Measurements from ENCODE around the gene ARPC1B.
"Not testable (repeated sequence)": the region's sequence is repeated elsewhere in the genome, so short reads cannot be mapped to it uniquely, and the experiment has no call there.

Gene ARPC1B

DNA sequence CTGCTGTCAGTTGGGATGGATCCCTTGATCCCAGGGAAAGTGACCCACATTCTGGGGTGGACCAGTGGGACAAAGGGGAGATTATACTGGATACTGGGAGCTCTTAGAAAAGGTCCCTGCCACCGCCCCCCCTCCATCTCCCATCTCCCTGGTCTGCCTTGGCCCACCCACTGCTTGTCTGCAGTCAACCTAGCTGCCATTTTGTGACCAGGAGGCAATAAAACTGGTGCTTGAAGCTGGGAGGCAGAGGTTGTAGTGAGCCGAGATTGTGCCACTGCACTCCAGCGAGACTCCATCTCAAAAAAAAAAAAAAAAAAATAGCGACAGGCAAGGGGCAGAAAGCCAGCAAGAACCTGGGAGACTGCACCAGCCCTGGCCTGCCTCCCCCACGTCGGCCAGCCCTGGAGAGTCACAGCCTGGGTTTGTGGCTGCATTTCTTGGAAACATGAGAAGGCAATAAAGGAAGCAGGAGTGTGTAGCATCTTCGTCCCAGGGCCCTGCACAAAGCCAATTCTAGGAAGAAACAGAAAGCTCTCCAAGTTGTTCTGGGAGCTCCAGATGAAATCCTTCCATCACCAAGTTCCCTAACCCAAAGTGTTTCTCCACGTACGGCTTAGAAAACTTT, 4.7 kb upstream of the ARPC1B start:
- DNase-seq, result no peak

DNA sequence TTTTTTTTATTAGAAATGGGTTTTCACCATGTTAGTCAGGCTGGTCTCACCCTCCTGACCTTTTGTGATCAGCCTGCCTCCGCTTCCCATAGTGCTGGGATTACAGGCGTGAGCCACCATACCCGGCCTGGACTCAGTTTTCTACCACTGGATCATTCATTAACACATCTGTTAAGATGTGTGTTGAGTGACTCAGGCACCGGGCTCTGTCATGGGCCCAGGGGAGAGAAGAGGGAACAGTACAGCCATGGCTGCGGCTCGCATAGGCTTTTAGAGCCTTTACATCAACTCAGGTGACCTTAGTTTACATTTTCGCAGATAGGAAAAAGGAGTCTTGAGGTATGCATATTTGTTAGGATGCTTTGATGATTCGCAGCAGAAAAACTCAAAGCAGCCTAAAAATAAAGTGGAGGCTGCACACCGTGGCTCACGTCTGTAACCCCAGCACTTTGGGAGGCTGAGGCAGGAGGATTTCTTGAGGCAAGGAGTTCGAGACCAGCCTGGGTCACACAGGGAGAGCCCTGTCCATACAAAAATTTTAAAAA, 3.1 kb upstream of the ARPC1B start:
- no peak for DNase-seq

DNA sequence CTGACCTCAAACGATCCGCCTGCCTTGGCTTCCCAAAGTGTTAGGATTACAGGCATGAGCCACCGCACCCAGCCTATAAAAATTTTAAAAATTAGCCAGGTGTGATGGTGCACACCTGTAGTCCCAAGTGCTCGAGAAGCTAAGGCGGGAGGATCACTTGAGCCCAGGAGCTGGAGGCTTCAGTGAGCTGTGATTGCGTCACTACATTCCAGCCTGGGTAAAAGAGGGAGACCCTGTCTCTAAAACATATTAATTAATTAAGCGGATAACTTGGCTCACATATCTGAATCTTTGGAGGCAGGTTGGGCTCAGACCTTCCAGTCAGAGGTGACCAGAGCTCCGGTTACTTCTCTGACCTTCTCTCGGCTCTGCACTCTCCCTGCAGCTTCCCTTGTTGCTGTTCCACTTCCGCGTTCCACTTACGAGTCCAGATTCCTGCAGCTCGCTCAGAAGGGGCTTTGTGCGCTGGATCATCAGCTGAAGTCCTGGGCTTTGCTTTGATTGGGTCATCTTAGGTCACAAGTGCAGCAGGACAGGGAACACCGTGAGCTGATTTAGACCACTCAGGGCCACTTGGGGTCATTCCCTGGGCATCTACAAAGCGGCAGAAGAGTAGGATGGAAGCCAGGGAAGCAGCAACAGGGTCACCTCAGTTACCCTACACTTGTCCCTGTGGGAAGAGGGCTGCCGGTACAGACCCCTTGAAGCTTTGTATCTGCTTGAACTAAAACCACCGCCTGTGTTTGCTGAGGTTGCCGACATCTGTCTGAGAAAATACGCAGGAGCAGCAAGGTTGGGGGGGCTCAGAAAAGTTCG, 2.0 kb upstream of the ARPC1B start:
- DNase-seq, result no peak

DNA sequence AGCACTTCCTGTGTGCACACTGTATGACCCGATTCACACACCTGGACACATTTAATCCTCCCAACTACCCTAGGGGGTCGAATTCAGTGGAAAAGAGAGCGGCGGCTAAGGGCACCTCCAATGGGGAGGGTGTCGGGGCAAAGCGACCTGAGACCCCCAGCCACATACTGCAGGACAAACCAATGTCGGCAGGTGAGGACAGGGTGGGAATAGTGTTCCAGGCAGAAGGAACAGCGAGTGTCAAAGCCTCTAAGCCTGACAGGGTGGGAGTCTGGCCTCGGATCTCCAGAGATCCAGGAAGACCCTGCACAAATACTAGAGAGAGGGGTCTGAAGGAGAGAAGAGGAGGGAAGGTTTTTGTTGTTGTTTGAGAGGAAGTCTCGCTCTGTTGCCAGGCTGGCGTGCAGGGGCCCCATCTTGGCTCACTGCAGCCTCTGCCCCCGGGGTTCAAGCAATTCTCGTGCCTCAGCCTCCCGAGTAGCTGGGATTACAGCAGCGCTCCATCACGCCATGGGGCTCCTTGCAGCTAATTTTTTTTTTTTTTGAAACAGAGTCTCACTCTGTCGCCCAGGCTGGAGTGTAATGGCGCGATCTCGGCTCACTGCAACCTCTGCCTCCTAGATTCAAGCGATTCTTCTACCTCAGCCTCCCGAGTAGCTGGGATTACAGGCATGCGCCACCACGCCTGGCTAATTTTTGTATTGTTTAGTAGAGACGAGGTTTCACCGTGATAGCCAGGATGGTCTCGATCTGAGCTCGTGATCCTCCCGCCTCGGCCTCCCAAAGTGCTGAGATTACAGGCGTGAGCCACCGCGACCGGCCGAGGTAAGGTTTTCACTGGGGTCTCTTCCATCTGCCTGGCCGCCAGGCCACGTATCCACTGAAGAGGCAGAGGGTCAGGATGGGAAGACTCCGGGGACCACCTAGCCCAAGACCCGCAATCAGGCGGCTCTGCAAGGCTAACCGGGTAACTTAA, 1.2 kb upstream of the ARPC1B start:
- DNase-seq, result no peak

DNA sequence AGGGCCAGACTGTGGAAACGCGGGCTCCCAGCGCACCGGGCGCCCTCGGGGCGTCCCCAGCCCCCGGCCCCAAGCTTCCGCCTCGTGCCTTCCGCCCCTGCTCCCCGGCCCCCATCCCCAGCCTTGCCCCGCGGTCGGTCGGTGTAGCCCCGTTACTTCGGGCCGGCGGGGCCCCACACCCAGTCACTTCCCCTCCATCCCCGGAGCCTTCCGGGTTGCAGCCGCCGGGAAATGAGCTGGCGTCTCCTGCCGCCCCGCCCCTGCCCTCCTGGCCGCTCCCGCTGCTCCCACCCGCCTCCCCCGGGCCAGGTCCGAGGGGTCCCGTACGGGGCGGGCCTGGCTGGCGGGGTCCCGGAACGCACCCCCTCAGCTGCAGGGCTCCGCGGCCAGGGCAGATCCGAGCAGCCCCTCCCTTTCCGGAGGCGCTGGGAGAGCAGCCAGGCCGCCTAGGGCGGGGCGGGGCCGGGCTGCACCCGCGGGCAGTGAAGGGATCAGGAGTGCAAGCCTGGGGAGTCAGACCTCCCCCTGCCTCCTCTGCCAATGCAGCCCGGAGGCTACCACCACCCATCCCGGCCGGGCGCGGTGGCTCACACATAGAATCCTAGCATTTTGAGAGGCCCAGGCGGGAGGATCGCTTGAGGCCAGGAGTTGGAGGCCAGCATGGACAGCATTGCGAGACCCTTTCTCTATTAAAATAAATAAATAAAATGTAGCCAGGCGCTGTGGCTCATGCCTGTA, 709 bp downstream of the ARPC1B start:
- DNase-seq, result peak; percentile 40

DNA sequence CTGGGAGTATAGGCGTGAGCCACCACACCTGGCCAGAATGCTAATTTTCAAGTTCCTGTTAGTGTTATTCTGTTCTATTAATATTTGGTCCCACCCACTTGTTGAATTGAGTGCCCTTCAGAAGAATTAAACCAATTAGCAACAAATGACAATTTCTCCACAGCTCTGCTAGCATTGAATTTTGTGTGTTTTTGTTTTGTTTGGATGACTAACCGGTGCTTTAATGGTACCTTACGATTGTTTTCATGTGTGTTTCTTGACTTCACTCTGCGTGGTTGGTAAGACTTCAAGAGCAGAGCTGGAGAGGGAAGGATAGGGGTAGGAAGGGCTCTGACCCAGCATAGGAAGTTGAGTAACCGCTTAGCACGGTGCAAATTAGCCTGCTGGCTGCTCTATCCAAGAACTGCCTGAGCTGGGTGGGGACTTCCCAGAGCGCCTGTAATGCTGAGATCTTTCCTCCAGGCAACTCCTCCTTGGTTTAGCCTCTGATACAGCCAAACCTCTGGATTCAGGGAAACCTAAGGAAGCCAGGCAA, 4.6 kb downstream of the ARPC1B start:
- no peak for DNase-seq

DNA sequence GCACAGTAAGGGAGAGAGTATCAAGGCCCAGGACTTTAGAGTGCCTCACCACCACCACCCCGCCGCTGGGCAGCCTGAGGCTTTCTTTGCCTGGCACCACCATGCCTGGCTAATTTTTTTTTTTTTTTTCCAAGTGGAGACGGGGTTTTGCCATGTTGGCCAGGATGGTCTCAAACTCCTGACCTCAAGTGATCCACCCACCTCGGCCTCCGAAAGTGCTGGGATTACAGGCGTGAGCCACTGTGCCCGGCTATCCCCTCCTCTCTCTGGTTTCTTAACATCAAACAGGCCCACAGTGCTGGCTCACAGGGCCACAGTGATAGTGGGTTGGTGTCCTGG, 5.1 kb downstream of the ARPC1B start:
- DNase-seq, result not testable (repeated sequence)

DNA sequence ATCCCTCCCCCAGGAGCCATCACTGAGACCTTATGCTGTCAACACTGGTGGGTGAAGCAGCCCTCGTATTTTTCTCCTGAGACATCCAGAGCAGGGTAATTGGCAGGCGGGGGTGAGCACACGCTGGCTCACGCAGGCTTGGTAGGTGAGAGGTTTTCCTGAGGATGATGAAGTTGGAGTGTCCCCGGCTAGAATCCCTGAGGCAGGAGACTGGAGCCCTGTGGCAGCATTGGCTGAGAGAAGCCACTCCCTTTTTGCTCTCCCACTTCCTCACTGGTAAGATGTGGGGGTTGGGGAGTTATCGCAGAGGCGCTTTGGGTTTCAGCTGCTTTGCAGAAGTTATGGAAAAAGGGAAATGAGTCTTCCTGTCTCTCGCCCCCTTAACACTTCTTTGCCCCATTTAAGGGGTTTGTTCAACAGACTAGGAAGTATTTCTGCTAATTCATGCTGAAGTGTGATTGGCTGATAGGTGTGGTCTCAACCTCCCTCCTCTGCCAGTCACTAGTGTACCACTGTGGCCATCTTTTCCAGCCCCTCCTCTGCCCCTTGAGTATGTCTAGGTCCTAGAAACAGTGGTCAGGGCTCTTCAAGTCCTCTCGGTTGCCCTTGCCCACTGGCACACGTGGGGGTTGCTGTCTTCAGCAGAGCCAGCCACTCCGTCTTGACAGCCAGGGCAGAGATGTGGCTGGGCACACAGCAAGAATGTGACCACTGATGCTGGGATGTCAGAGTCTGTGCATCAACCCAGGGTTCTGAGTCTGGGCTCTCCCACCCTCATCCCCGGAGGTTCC, 5.7 kb downstream of the ARPC1B start:
- DNase-seq, result no peak

DNA sequence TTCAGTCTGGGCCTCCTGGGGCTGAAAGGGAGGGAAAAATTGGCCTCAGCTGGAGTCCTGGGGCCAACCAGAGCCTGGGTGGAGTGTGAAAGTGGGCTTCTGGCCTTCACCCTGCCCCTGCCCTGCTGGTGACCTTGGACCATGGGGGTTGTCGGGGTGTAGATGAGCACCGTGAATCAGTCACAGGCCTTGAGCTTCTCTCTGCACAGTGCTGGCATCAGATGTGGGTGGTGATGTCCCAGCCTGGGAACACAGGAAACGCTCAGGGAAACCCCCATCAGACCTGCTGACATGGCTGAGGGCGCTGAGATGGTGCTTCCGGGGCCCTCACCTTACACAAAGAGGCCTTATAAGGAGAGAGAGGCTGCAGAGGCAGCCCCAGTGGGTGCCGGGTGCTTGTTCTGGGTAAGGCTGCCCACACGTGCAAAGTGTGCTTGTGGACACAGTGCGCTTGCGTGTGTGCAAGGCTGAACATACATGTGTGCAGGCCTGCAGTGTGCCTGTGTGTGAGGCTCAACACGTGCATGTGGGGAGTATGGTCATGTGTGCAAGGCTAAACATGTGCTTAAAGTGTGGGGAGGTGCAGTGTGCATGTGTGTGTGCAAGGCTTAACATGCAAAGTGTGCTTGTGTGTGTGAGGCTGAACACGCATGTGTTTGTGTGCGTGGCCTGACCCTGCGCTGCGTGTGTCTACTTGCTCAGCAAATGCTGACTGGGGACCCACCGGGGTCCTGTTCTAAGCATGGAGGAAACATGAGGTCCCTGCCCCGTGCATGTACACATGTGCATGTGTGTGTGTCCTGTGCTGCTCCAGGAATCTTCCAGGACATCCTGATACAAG, 6.5 kb downstream of the ARPC1B start:
- DNase-seq, result peak; percentile 84

DNA sequence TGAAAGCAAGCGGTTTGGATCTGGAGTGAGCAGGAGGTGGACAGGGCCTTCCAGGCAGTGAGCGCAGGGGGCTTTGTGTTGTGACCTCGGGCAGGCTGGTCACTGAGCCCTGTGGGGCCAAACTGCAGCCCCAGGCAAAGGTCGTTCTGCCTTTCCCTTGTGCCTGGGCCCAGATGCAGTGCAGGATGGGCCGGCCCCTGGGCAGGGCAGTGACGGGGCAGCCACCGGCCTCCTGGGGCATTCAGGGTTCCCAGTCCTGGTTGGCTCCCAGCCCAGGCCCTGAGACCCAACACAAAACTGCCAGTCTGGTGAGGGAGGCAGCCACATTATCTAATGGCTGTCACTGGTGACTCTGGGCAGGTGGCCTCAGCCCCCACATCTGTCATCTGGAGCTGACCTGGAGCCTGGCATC, 7.1 kb downstream of the ARPC1B start:
- DNase-seq, result no peak

DNA sequence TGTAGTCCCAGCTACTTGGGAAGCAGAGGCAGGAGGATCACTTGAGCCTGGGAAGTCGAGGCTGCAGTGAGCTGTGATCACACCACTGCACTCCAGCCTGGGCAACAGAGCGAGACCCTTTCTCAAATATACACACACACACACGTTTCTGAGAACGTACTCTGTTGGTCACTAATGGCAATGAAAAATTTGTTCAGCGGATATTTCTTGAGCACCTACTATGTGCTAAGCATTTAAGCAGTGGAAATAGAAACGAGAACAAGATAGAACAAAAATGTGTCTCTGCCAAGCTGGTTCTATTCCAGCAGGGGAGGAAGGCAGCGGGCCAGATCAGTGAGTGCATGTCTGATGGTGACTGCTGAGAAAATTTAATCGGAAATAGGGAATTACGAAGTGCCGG, 8.7 kb downstream of the ARPC1B start:
- DNase-seq, result no peak

DNA sequence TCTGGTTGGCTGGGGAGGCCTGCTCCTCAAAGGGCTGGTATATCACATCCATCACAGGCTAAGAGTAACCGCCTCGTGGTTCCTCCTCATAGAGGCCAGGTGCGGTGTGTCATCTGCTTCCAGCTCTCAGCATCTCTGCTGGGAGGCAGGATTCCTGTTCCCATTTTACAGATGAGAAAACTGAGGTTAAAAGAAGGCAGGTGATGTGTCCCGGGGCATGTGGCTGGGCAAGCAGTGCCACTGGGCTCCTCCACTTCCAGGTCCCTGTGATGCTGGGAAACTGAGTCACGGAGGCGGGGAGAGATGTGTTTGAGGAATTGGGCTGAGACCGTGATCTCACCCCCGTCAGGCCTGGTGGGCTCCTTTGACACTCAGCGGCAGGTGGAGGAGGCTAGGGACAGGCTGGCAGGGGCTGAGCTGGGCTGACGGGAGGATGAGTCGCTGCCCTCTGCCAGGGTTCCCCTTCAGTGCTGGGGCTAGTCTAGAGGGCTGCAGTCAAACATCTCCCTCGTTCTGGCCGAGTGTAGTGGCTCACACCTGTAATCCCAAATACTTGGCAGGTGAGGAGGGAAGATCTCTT, 9.4 kb downstream of the ARPC1B start:
- DNase-seq, result no peak

DNA sequence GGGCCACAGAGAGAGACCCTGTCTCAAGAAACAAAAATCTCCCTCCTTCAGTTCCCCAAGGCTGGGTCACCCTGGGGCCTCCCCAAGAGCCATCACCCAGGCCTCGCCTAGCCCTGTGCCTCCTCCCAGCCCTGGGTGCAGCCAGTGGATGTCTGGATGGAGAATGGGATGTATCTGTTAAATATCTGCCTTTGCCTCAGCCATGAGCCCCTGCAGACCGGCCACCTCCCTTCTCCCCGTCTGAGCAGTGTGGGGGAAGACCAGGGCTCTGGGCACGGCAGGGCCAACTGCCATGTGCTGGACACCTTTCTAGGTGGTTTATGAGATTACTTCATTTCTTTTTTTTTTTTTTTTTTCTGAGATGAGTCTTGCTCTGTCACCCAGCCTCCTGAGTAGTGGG, 10.0 kb downstream of the ARPC1B start:
- DNase-seq, result no peak

DNA sequence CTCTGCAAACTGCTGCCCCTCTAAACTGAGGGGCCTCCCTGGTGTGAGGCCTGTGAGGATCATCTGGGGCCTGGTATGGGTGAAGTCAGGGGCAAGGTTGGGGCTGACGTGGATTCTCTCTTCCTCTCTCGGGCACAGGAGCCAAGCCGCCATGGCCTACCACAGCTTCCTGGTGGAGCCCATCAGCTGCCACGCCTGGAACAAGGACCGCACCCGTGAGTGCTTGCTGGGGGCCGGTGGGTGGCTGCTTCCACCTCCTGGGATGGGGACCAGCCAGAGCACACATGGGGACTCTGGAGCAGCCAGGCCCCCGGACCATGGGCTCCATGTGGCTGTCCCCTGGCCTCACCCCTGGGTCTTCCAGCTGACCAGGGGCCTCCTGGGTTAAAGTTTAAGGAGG, 11.0 kb downstream of the ARPC1B start:
- DNase-seq, result no peak

DNA sequence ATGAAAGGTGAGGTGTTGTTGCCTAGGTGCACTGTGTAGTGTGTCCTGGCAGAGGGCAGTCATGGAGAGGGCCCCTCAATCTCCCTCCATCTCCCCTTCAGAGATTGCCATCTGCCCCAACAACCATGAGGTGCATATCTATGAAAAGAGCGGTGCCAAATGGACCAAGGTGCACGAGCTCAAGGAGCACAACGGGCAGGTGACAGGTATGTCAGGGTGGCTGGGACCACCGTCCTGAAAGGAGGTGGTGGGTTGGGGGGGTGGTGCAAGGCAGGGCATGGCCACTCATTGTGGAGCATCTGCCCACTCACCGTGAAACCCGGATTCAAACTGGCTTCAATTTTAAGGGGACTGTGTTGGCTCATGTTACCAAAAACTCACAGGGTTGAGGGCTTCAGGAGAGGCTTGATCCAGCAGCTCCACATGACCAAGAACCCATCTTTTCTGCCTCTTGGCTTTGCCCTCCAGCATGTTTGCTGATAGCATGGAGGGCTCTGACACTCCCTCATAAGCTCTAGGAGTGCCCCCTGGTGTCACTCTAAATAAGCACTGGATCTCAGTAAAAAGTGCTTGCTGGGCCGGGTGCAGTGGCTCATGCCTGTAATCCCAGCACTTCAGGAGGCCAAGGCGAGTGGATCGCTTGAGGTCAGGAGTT, 12.2 kb downstream of the ARPC1B start:
- no peak for DNase-seq

DNA sequence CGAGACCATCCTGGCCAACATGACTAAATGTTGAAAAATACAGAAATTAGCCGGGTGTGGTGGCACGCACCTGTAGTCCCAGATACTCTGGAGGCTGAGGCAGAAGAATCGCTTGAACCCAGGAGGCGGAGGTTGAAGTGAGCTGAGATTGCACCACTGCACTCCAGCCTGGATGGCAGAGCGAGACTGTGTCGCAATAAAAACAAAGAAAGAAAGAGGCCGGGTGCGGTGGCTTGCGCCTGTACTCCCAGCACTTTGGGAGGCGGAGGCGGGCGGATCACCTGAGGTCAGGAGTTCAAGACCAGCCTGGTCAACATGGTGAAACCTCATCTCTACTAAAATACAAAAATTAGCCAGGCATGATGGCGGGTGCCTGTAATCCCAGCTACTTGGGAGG, 12.7 kb downstream of the ARPC1B start:
- not testable (repeated sequence) for DNase-seq

DNA sequence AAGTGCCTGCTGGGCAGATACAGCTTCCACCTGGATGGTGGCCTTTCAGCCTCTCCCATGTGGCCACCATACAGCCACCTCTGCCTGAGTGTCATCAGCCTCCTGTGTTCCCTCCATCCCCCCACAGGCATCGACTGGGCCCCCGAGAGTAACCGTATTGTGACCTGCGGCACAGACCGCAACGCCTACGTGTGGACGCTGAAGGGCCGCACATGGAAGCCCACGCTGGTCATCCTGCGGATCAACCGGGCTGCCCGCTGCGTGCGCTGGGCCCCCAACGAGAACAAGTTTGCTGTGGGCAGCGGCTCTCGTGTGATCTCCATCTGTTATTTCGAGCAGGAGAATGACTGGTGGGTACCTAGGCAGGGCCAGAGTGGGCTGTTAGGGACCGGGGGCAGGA, 13.4 kb downstream of the ARPC1B start:
- DNase-seq, result no peak

DNA sequence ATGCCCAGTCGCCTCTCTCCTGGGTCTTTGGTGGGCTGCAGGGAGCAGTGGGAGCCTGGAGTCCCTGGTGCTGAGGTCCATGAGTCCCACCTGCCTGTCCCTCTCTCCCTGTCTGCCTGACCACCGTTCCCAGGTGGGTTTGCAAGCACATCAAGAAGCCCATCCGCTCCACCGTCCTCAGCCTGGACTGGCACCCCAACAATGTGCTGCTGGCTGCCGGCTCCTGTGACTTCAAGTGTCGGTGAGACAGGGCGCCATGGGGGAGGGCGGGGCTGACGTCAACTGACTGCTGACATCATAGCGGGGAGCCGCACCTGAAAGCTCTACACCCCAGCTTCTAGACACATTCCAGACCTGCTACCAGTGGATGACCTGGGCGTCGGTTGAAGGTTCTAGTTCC, 15.2 kb downstream of the ARPC1B start:
- no peak for DNase-seq

DNA sequence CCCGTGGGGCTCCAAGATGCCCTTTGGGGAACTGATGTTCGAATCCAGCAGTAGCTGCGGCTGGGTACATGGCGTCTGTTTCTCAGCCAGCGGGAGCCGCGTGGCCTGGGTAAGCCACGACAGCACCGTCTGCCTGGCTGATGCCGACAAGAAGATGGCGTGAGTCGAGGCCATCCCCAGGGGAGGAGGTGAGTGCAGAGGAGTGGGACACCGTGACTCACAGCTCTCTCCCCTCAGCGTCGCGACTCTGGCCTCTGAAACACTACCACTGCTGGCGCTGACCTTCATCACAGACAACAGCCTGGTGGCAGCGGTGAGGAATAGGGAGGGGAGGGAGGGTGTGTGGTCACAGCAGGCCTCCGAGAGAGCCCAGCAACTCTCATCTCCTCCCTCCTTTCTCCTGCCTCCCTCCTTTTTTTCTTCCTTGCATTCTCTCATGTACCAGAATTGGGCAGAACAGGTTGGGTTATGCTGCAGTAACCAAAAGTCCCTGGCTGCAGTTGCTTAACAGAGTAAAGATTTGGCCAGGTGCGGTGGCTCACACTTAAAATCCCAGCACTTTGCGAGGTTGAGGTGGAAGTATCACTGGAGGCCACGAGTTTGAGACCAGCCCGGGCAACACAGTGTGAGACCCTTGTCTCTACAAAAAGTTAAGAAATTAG, 16.5 kb downstream of the ARPC1B start:
- DNase-seq, result no peak
